Right lobe of liver (tissue), 4 donors: ENCODE data around the gene SMIM31.

Source experiments
- CTCF ChIP-seq, 4 donors: fragments of 200-600 bp in 3 of 4; fragments of 450-650 bp in 1 of 4; IDR thresholded peaks; one replicate each; pipeline versions ENCODE4 v1.5.1 to v1.8.0; 2016 to 2022; ENCODE audit warnings: antibody characterized with exemption in 4 of 4, mild to moderate bottlenecking in 2 of 4
- POLR2A ChIP-seq: fragments of 450-650 bp; IDR thresholded peaks from one replicate; pipeline ENCODE4 v1.6.1; 2017; ENCODE audit warnings: antibody characterized with exemption, mild to moderate bottlenecking
- donor health status: DM: no; HTN: no; CAD: no.
- donor health status: DM: no; HTN: no; CAD: no.
- donor health status: DM: no; HTN: yes; CAD: no.

GRCh38 chr4:164780839-164781238 is 26.9 kb downstream of the SMIM31 start:
- no peak for TF ChIP-seq CTCF (IDR thresholded peaks at IDR 0.05)
- no peak for TF ChIP-seq POLR2A
